Left forelimb (tissue), 1 donor: ENCODE measurements around the gene ANAPC2.

ENCODE experiments used
- DNase-seq: peaks from one replicate; pipeline ENCODE4 v3.0.0-alpha.2; 2018; ENCODE audit warnings: low spot score

The ANAPC2 gene

DNA sequence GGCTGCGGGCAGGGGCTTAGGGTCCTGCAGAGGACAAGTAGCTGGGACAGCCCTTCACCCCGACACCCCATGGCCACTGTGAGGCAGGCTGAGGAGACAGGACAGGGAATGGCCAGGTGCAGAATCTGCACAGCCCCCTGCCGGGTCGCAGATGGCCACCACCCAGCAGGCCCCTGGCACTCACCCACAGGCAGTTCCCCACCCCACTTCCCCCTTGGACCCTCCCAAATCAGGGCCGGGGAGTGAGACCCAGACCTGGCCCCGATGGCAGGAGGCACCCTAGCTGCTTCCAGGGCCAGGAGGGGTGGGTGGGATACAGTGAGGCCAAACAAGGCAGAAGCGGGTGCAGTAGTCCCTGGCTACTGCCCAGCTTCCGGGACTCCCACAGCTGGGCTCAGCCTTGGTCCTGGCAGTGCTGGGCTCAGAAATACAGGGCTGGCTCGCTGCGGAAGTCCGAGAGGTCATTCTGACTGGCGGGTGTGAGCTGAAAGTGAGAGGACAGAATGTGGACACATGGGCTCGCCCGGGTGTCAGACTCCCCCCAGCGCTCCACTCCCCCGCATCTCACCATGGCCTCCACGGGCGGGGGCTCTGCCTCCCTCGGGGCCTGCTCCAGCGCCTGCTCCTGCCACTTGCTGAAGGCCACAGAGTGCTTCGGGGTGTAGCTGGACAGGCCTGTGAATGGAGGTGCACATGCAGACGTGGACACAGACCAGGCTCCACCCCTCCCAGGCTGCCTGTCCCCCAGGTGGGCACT lies 3.5 kb upstream of the ANAPC2 start:
- DNase-seq: no peak

DNA sequence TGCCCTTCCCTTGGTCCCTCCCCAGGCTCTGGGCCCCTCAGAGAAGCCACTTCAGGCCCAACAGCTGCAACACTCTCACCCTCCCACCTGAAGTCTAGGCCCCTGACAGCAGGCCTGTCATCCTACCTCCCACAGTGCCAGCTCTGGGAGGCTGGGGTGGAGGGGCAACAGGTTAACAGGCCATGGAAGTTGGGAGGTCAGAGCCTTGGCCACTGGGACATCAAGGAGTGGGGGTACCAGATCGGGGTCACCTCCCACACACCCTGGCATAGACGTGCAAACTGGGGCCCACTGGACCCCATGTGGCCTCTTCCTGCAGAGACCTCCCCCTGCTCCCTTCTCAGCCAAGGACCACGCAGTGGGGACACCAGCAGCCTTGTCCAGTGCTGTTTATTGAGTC lies 2.9 kb upstream of the ANAPC2 start:
- DNase-seq: no peak

DNA sequence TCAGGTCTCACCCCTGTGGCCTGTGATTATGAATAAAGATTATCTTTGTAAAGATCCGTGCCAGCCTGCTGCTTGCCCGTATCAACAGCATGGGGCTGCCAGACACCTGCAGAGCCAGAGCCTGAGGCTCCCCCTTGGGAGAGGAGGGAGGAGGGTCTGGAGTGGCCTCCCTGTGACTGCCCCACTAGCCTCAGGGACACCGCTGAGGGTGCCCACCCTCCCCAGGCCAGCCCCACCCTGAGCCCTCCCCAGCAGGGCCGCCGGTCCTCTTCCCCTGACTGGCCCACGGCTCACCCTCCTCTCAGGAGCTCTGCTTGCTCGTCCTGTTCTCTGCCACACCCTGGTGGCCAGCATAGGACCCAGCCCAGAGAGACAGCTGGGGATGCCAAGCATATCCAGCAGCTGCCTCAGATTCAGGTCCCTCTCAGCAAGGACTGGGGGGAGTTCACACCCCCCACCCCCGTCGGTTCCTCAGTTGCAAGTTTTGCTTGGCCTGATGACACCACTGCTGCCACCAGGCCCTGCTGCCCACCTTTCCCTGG lies 2.0 kb upstream of the ANAPC2 start:
- no peak for DNase-seq

DNA sequence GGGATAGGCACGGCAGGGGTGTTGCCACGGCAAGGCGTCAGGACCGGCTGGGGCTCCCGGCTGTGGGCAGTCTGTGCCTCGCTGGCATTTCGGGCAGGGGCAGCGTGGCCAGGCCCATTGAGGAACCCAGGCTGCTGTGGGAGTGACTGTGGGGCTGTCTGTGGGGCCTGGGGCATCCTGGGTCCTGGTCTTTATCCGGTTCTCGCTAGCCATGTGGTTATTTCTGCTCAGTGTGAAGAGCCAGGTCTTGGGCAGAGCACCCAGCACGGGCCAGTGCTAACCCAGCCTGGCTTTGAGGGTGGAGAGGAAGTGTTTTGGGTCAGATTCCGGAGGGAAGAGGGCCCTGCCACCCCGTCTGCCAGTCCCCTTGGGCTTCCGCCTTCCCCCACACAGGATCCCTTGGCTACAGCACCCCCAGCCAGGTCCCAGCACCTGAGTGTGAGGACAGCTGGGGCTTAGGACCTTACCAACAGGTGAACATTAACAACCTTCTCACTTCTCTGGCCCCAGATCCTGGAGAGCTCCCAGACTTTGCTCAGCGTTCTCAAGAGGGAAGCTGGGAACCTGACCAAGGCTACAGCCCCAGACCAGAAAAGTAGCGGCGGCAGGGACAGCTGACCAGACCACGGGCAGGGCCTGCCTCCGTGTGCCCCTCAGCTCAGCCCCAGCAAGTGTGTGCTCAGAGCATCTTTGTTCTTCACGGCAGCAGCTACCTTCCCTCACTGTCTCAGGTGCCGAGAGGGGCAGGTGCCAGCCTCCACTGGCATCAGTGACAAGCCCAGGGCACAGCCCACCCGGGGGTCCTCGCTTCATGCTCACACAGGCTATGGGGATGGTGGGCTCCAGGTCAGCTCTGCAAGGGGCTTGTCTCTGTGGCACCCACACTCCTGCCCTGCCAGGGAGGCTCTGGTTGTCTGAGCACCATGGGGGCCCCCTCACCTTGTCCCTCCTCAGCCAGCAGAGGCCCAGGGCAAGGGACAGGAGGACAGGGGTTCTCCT lies 1.2 kb upstream of the ANAPC2 start:
- no peak for DNase-seq

DNA sequence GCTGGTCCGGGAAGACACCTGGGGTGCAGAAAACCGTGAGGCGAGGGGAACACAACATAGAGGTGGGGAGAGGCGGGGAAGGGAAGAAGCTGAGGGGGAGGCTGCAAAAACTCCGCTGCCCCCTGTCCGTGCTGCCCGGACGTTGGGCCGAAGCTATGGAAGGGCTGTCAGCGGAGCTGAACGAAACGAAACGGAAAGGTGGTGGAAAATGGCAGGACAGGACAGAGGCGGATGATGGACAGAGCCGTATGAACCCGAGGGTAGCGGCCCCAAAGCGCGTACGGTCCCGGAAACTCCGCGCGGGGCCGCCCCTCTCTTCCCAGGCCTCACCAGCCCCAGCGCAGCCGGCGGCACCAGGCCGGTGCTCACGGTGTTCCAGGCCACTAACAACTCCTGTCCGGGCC lies 272 bp downstream of the ANAPC2 start:
- DNase-seq: no peak

DNA sequence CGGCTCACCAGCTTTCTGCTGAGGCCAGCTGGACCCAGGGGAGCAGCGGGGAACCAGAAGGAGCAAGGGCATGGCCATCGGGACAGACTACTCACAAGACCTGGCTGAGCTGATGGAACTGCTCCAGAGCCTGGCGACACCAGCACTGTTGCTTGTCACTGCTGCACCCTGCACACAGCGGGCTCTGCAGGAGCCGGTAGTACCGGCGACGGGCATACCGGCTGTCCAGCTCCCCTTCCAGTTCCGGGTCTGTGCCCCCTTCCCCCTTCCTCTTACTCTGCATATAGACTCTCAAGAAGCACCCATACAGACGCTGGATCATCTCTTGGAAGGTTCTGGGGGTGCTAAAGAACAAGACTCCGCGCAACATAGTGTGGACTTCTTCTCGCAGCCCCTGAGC lies 974 bp downstream of the ANAPC2 start:
- DNase-seq: no peak

DNA sequence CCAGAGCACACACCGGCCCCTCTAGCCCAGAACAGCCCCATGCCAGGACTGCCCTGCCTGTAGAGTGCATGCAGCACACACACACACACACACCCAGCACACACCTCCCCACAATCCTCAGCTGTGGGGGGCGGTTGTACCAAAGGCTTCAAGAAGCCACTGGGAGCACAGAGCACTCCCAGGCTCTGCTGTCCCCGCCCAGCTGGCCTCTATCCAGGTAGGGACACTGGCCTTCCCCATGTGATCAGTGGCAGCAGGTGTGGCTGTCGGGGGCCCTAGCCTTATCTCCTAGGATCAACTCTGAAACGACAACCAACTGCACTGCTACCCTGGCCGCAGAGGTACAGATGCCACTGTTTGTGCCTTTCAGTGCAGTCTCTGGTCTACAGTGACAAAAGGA lies 2.0 kb downstream of the ANAPC2 start:
- DNase-seq: no peak

DNA sequence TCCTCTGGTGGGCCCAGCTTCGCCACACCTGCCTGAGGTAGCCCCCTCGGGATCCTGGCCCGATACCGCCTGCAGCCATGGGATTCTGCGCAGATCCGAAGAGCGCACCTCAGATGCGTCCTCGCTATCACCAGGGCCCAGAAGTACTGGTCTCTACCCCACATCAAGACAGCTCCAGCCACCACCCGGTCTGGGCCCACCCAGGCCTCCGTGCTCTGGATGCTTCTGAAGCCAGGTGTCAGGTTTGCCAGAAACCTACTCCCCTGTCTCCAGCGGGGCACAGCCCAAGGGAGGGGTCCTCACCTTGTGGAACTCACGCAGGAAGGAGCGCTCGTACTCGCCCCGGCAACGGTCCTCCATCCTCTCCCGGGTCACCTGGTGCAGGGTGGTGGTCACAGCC lies 2.4 kb downstream of the ANAPC2 start:
- no peak for DNase-seq

DNA sequence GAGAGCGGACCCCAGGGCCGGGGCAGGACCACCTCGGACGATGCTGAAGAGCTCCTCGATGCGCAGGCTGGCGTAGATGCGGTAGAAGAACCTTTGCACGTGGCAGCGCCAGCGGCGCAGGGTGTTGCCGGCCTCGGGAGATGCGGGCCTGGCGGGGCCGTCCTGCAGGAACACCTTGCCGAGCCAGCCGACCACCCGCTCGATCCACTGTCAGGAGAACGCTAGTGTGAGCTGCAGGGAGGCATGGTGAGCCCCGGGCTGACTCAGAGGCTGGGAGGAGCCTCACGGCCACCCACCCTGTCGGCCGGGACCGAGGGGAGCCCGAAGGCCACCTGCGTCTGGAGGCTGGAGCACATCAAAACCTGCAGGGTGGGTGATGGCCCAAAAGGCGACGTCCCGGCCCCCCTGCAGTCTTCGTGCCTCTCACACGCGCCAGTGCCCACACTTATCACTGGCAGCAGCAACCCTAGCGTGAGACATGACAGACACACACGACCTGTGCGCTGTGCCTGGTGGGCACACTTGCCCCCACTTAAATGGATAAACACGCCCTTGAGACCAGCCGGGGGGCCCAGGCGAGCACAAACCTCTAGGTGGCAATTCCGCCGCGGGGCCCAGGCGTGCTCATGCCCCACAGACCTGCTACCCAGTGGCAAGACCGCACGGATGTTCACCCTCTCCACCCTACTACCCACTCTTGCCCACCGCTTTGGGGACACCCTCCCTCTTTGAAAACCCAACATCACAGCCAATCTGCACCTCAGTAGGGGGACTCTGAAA lies 3.3 kb downstream of the ANAPC2 start:
- no peak for DNase-seq

DNA sequence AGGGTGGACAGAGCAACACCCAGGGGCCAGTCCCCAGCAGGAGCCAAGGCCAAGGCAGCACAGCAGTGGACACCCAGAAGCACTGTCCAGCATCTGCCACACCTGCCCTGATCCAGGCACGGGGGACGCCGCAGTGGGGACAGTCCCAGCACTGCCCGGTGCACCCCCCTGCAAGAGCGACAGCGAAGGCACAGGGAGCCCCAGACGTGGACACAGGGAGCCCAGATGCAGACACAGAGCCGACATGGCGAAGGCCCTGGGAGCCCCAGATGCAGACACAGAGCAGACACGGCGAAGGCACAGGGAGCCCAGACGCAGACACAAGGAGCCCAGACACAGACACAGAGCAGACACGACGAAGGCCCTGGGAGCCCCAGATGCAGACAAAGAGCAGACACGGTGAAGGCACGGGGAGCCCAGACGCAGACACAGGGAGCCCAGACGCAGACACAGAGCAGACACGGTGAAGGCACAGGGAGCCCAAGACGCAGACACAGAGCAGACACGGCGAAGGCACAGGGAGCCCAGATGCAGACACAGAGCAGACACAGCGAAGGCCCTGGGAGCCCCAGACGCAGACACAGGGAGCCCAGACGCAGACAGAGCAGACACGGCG lies 4.3 kb downstream of the ANAPC2 start:
- no peak for DNase-seq

DNA sequence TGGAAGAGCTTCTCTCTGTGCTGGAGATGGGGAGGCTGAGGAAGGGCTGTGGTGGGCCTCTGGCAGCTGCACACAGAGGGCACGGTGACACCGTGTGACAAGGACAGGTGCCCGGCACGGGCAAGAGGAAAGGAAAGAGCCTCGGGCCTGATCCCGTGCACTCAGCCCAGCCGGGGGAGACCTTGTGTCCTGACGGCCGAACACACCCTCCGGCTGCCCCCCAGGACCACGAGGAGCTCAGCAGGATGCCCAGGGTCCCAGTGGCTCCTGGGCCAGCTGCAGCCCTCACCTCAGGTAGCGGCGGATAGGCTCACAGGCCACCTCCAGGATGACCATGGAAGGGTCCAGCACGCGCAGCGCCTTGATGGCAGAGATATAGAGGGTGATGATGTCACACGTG lies 5.5 kb downstream of the ANAPC2 start:
- DNase-seq: no peak

DNA sequence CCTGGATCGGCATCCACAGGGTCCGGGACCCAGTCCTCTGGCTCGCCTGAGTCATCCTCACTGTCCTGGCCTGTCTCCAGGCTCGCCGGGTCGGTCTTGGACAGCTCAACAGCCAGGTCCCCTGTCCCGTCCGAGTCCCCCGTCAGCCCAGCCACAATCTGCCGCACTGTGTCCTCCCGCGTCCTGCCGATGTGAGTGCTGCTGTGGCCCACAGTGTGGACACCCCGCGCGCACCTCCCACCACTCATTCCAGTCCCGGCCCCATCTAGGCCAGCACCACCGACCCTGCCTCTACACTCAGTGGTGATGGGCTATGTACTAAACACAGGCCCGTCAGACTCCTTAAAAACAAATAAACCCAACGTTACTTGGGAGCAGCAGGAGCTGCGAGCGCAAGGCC lies 6.7 kb downstream of the ANAPC2 start:
- DNase-seq: no peak

DNA sequence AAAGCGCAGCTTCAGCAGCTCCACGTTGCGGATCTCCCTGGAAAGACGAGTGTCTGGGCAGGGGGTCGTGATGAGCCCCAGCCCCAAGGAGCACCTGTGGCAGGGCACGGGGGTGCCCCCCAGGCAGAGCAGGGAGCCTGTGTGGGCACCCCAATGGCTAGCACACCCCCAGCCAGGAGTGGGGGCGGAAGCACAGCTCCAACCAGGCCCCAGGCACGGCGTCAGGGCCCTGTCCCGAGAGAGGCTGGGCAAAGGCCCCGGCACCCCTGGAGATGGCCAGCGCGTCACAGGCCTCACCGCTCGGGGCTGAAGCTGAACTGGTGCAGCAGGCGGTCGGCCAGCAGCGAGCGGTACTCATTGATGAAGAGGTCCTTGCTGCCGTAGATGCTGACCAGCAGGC lies 7.9 kb downstream of the ANAPC2 start:
- DNase-seq: no peak

DNA sequence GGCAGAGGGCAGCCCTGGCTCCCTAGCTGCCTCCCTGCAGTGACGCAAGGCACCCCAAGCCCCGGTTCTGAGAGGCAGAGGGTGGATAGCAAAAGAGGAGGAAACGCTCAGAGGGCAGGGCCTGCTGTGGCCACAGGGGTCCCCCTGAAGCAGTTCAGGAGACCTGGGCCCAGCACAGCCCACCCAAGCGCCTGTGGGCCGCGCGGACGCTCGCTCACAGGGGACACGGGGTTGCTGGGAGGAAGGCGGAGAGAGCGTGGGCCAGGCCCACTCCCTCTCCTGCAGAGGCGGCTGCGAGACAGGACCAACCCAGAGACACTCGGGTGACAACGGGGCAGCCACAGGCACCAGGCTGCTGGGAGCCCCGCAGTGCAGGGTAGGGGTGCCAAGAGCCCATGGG lies 8.6 kb downstream of the ANAPC2 start:
- DNase-seq: no peak

DNA sequence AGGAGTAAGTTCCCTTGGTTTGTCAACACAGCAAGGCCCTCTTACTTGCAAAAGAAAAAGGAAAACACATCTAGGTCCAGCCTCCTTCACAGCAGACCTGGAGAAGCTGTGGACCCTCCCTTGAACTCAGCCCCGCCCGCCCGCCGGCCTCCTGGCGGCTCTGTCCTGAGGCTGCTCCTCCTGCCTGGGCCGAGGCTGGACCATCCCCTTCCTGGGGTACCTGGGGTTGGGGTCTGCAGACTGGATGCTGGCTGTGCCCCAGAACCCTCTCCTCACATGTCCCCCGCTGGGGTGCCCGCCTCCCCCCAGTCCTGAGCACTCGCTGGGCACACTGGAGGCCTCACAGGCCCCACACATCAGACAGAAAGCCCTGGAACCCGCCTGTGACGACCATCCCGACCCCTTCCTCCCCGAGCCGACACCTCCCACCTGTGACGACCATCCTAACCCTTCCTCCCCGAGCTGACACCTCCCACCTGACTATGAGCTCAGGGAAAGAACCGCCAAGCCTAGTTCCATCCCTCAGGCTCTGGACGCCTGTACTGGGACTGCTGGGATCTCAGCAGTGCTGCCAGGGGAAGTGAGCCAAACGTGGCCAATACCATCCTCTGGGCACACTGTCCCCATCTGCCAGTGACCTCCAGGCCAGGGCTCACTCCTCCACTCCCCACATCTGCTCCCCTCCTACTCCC lies 9.3 kb downstream of the ANAPC2 start:
- no peak for DNase-seq

DNA sequence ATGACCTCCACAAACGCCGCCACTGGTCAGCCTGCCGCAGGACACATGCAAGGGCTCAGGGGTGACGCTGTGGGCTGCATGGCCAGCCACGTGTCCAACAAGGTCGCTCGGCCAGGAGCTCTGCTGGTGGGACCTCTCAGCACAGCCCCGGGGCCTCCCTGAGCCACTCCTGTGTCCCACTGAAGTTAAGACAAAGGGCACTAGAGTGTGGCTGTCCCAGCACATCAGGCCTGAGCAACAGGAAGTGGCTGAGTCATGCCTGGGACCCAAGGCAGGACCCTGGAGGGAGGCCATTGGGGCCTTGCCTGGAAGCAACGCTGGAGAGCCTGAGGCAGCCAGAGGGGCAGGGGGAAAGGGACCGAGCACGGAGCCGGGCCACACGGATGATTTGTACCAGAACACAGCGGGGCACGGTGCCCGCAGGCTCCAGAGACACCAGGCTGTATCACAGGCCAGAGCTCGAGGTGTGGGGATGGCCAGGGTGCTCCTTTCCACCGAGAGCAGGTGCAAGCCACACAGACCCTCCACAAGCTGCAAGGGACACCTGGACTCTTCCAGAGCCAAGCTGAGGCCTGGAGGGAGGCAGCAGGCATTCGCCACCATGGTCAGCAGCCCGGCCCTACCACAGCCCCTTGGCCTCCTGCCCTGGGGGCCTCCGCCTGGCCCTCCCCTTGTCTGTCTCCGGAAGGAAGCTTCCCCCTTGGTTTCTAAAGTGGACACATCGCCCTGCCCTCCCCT lies 10.0 kb downstream of the ANAPC2 start:
- DNase-seq: no peak

DNA sequence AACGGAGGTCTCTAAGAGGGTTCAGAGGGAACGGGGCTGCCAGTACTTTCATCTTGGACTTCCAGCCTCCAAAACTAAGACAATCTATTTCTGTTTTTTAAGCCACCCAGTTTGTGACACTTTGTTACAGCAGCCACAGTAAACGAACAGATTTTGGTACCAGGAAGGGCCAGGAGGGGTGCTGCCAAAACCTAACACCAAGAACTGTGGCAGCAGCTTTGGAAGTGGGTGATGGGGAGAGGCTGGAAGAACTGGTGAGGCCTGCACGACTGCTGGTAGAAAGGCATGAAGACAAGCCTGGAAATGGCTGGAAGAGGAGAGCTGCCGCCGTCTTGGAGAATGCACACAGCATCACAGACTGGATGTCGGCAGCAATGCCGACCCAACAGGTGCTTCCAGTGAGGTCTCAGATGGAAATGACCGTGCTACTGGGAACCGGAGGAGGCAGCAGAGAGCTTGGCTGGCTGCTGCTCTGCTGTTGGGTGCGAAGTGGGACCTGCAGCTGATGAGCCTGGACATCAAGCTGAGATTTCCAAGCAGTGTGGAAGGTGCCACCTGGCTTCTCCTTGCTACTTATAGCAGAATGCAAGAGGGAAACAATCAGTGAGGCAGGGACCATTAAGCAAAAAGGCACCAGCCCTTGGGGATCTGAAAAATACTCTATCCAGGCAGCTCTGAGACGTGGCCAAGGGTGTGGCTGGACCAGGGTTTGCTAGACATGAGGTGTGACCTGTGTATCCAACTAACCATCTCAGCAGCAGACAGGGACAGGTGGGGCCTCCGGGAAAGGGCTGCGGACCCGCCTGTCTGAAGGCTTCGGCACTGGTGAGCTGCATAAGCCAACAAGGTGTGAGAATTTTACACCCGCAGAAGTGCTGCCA lies 11.8 kb downstream of the ANAPC2 start:
- DNase-seq: no peak

DNA sequence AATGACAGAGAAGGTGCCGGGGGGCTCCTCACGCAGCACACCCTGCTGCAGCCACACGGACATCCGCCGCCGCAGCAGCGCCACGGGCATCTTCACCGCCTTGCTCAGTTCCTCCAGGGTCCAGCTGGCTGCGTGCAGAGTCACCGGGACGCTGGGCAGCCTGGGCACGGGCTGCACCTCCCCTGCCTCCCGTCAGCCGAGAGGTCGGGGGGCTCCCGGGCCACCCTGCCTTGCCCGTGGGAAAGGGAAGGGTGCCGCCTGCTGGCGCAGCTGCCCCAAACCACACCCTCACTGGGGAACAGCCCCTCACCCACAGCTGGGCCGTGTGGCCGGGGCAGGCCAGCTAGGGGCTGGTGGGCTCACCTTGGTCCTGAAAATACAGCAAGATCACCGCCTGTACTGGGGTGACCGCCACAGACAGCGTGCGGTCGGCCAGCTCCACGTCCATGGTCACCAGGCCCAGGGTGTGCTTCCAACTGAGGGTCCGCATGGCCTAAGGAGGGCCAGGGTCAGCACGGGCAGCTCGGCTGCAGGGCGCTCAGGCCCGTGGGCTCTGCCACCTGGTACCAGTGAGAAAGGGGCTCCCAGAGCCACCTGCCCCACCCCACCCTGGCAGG lies 12.9 kb downstream of the ANAPC2 start:
- DNase-seq: no peak

DNA sequence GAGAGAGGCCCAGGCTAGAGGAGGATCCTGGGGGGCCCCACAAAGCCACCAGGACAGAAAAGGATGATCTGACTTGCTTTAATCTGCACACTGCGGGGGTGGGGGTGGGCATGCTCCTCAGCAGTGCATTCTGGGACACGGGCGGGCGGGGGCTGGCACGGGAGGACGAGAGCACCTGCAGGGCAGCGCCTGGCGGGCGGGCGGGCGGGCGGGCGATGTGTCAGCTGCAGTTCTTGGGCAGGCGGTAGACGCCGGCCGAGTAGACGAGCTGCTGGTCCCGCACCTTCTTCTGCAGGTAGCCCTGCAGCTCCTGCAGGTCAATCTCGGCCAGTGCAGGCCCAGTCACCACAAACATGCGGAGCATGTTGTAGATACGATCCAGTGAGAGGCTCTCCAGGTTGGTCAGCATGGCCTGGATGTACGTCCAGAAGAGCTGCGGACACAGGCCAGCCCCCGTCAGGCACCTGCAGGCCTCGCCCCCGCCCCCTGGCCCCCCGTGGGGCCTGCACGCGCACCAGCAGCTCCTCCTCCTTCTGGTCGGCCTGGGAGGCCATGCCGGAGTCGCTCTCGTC lies 13.6 kb downstream of the ANAPC2 start:
- no peak for DNase-seq
